Measurements from ENCODE around the gene AHCYL2. TPM values are rescaled to one million over a fixed set of nuclear protein-coding genes. Genes with fewer than 3 reads are reported as not detected.
"Not testable (repeated sequence)": the region's sequence is repeated elsewhere in the genome, so short reads cannot be mapped to it uniquely, and the experiment has no call there.

AHCYL2 gene
- total and polyA plus RNA-seq, 9 donors, result 11.9 to 16.7 (median 12.5) TPM

DNA sequence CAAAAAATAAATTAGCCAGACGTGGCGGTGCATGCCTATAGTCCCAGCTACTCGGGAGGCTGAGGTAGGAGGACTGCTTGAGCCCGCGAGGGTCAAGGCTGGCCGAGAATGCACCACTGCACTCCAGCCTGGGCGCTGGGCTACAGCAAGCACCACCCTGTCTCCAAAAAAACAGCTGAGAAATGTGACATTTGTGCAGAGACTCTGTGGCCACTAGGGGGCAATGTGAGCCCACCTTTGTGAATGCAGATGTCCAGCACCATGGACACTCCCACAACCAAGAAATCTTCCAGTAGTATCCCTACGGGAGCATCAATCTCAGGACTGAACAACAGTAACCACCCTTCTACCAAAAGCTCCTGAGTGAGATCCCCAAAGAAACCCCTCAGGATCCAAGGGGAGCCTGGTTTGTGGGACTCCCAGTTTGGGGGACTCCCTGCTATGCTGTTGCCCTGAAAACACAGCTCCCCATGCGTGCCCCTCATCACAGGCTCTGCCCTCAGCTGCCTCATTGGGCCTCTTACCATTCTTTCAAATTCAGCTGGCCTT, 6.2 kb upstream of the AHCYL2 start:
- H3K36me3 ChIP-seq (ENCODE audit: control insufficient read depth, insufficient read depth, low read length), result no peaks in the 10 kb centered on the region
- DNase-seq, result peak; percentile 94
- H3K4me3 ChIP-seq (ENCODE audit: low read length), result no peak overlapping the region
- H3K27ac ChIP-seq (ENCODE audit: low read length), result no peak overlapping the region
- no peaks in the 10 kb centered on the region for H3K9me3 ChIP-seq (replicated peaks; ENCODE audit: control insufficient read depth, low read depth, low read length)
- WGBS (ENCODE audit: insufficient coverage), result 11% methylated on average over 8 of the region's 9 CpGs
- H3K4me1 ChIP-seq (ENCODE audit: control insufficient read depth, insufficient read depth, low read length), result peaks cover 5% of the 10 kb centered on the region
- no peaks in the 10 kb centered on the region for H3K27me3 ChIP-seq (ENCODE audit: control insufficient read depth, insufficient read depth, low read length)

GRCh38 chr7:129219166-129219565, 5.7 kb upstream of the AHCYL2 start:
- not testable (repeated sequence) for H3K27me3 ChIP-seq (ENCODE audit: control insufficient read depth, insufficient read depth, low read length); H3K27ac ChIP-seq (ENCODE audit: low read length); H3K4me1 ChIP-seq (ENCODE audit: control insufficient read depth, insufficient read depth, low read length); H3K36me3 ChIP-seq (ENCODE audit: control insufficient read depth, insufficient read depth, low read length); H3K4me3 ChIP-seq (ENCODE audit: low read length); H3K9me3 ChIP-seq (replicated peaks; ENCODE audit: control insufficient read depth, low read depth, low read length); DNase-seq
- WGBS (ENCODE audit: insufficient coverage), result 85% methylated on average over 4 of the region's 4 CpGs

DNA sequence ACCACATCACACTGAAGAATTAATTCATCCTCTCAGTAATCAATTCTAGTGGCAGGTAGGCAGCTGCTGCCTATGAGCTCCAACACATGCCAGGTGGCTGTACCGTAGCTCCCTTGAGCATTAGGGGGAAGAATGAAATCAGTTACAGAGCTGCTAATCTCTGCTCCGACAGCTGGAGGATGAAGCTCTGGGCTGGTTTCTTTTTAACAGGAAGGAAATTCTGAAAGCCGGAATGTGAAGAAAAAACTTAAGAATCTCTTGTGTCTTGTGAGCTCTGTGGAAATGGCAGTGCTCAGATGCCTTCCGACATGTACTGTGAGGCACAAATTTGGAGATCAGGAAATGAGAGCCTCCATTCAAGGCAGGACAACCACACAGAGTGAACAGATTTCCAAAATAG, 2.8 kb upstream of the AHCYL2 start:
- peak; percentile 30 for DNase-seq
- Histone ChIP-seq H3K27me3 (ENCODE audit: control insufficient read depth, insufficient read depth, low read length) (no peaks in the 10 kb centered on the region), H3K9me3 (replicated peaks; ENCODE audit: control insufficient read depth, low read depth, low read length) (no peaks in the 10 kb centered on the region), H3K36me3 (ENCODE audit: control insufficient read depth, insufficient read depth, low read length) (no peaks in the 10 kb centered on the region), H3K27ac (ENCODE audit: low read length) (no peak overlapping the region), H3K4me1 (ENCODE audit: control insufficient read depth, insufficient read depth, low read length) (peaks cover 9% of the 10 kb centered on the region), H3K4me3 (ENCODE audit: low read length) (no peak overlapping the region)
- WGBS (ENCODE audit: insufficient coverage), result 3% methylated on average over 3 of the region's 4 CpGs

DNA sequence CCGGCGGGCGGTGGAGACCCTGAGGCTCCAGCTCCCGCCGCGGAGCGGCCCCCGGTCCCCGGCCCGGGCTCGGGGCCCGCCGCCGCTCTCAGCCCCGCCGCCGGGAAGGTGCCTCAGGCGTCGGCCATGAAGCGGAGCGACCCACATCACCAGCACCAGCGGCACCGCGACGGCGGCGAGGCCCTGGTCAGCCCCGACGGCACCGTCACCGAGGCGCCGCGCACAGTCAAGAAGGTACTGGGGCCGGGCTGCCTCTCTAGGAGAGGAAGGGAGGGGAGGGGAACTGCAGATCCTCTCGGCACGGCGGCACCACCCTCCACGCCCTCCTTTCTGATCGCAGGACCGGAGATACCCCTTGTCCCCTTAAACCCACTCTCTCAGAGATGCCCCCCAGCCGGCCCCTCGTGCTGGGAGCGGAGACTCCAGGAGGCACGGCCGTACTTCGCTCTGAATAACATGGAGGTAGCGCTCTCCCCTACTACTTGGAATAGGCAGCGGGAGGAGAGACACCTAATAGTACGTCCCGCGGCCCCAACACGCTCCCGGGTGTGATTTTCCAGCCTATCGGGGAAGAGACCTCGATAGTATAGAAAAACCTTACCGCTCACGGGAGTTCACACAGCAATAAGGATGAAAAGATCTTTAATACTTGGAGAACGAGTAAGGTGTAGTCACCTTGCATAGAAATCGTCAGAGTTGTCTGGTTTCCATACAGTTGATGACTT, 538 bp downstream of the AHCYL2 start:
- WGBS (ENCODE audit: insufficient coverage), result under 1% methylated on average over 32 of the region's 60 CpGs
- peak; percentile 62 for DNase-seq
- H3K4me1 ChIP-seq (ENCODE audit: control insufficient read depth, insufficient read depth, low read length), result peaks cover 4% of the 10 kb centered on the region
- no peaks in the 10 kb centered on the region for H3K9me3 ChIP-seq (replicated peaks; ENCODE audit: control insufficient read depth, low read depth, low read length)
- H3K27me3 ChIP-seq (ENCODE audit: control insufficient read depth, insufficient read depth, low read length), result no peaks in the 10 kb centered on the region
- peak overlapping the region; percentile 62 for H3K4me3 ChIP-seq (ENCODE audit: low read length)
- H3K36me3 ChIP-seq (ENCODE audit: control insufficient read depth, insufficient read depth, low read length), result no peaks in the 10 kb centered on the region
- peak overlapping the region; percentile 78 for H3K27ac ChIP-seq (ENCODE audit: low read length)

GRCh38 chr7:129225931-129226572, 1.2 kb downstream of the AHCYL2 start:
- WGBS (ENCODE audit: insufficient coverage), result 53% methylated on average over 4 of the region's 11 CpGs
- H3K4me3 ChIP-seq (ENCODE audit: low read length), result peak overlapping the region; percentile 62
- no peak for DNase-seq
- H3K4me1 ChIP-seq (ENCODE audit: control insufficient read depth, insufficient read depth, low read length), result peaks cover 4% of the 10 kb centered on the region
- no peaks in the 10 kb centered on the region for H3K27me3 ChIP-seq (ENCODE audit: control insufficient read depth, insufficient read depth, low read length)
- no peaks in the 10 kb centered on the region for H3K36me3 ChIP-seq (ENCODE audit: control insufficient read depth, insufficient read depth, low read length)
- peak overlapping the region; percentile 31 for H3K27ac ChIP-seq (ENCODE audit: low read length)
- H3K9me3 ChIP-seq (replicated peaks; ENCODE audit: control insufficient read depth, low read depth, low read length), result no peaks in the 10 kb centered on the region

DNA sequence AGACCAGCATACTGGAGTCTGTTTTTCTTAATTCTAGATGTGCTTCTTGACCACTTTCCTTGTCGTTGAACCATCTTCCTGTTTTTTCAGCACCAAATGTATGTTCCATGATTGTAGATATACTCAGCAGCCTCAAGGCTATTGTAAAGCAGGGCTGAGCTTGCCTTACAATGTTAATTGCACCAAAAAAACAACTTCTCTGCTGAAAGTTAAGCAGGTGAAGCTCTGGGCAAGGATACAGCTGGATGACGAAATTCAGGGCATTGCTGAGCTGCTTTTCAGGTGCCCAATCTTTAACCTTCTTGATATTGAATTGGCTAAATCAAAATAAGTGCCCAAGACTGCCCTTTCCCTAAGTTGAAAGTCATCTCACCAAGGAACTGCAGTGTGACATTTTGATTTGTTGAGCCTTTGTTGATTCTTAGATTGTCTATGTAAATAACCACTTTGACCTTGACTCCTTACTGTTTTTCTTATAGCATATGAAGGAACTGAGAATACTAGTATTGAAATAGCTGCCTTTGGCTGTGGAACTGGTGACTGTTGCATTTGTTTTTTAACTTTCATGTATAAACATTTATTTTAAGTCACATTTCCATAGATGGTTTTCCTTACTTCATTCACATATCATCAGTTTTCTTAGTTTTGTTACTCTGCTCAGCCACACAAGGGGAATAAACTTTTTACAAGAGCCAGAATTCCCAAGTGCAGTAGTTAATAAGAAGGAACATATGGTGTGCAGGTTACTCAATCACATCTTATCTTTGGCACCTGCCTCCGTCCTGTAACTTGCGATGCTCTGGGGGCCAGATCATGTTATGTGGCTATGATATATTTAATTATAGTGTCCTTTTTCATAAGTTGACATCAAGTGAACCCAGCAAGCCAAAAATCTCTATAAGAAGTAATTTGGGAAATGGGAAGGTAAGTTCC, 3.1 kb downstream of the AHCYL2 start:
- Histone ChIP-seq H3K9me3 (replicated peaks; ENCODE audit: control insufficient read depth, low read depth, low read length) (no peaks in the 10 kb centered on the region), H3K27me3 (ENCODE audit: control insufficient read depth, insufficient read depth, low read length) (no peaks in the 10 kb centered on the region), H3K4me3 (ENCODE audit: low read length) (no peak overlapping the region), H3K27ac (ENCODE audit: low read length) (no peak overlapping the region), H3K36me3 (ENCODE audit: control insufficient read depth, insufficient read depth, low read length) (no peaks in the 10 kb centered on the region), H3K4me1 (ENCODE audit: control insufficient read depth, insufficient read depth, low read length) (peaks cover 4% of the 10 kb centered on the region)
- no CpG with 5 or more reads among the region's 4 CpGs for WGBS (ENCODE audit: insufficient coverage)
- no peak for DNase-seq

- 60% methylated on average over 1 of the region's 2 CpGs for WGBS (ENCODE audit: insufficient coverage)
- Histone ChIP-seq H3K27ac (ENCODE audit: low read length) (no peak overlapping the region), H3K4me1 (ENCODE audit: control insufficient read depth, insufficient read depth, low read length) (peaks cover 4% of the 10 kb centered on the region), H3K27me3 (ENCODE audit: control insufficient read depth, insufficient read depth, low read length) (no peaks in the 10 kb centered on the region), H3K4me3 (ENCODE audit: low read length) (no peak overlapping the region), H3K9me3 (replicated peaks; ENCODE audit: control insufficient read depth, low read depth, low read length) (no peaks in the 10 kb centered on the region), H3K36me3 (ENCODE audit: control insufficient read depth, insufficient read depth, low read length) (no peaks in the 10 kb centered on the region)
- no peak for DNase-seq
Observed at GRCh38 chr7:129228633-129229032, 3.8 kb downstream of the AHCYL2 start.

DNA sequence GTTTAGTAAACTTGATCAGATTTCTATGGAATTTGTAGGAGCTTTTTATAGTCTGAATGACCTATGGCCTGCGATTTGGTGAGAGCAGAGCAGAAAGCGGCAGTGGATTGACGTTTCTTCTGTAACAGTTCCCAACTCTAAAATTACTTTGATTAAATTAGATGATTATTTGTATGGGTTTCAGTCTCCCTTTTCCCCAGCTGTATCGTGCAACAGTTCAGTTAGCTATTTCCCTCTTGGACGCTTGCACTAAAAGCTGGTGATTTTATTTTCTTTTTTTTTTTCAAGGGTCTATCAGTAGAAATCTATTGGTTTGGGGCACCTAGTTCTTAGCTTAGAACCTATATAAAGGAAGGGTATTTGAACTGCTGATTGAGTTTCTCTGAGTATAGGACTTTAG, 6.8 kb downstream of the AHCYL2 start:
- no peaks in the 10 kb centered on the region for H3K9me3 ChIP-seq (replicated peaks; ENCODE audit: control insufficient read depth, low read depth, low read length)
- no CpG with 5 or more reads among the region's 5 CpGs for WGBS (ENCODE audit: insufficient coverage)
- H3K27ac ChIP-seq (ENCODE audit: low read length), result no peak overlapping the region
- H3K4me3 ChIP-seq (ENCODE audit: low read length), result no peak overlapping the region
- no peaks in the 10 kb centered on the region for H3K27me3 ChIP-seq (ENCODE audit: control insufficient read depth, insufficient read depth, low read length)
- H3K4me1 ChIP-seq (ENCODE audit: control insufficient read depth, insufficient read depth, low read length), result no peaks in the 10 kb centered on the region
- no peaks in the 10 kb centered on the region for H3K36me3 ChIP-seq (ENCODE audit: control insufficient read depth, insufficient read depth, low read length)
- DNase-seq, result no peak

DNA sequence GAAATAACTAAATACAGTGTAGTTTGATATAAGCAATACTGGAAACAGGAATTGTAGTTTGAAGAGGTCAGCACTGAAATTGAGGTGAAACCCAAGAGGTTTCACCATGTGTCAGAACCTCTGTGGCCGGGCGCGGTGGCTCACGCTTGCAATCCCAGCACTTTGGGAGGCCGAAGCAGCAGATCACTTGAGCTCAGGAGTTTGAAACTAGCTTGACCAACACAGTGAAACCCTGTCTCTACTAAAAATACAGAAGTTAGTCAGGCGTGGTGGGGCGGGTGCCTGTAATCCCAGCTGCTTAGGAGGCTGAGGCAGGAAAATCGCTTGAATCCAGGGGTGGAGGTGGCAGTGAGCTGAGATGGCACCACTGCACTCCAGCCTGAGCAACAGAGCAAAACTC, 13.7 kb downstream of the AHCYL2 start:
- Histone ChIP-seq H3K9me3 (replicated peaks; ENCODE audit: control insufficient read depth, low read depth, low read length) (no peaks in the 10 kb centered on the region), H3K36me3 (ENCODE audit: control insufficient read depth, insufficient read depth, low read length) (no peaks in the 10 kb centered on the region), H3K27me3 (ENCODE audit: control insufficient read depth, insufficient read depth, low read length) (no peaks in the 10 kb centered on the region), H3K4me1 (ENCODE audit: control insufficient read depth, insufficient read depth, low read length) (no peaks in the 10 kb centered on the region), H3K27ac (ENCODE audit: low read length) (no peak overlapping the region), H3K4me3 (ENCODE audit: low read length) (no peak overlapping the region)
- 78% methylated on average over 8 of the region's 8 CpGs for WGBS (ENCODE audit: insufficient coverage)
- no peak for DNase-seq

All from muscle of leg (tissue), 11 donors.